Neural crest cell (in vitro differentiated cells): Measurements from ENCODE around the gene CENPP. TPM values are rescaled to one million over a fixed set of nuclear protein-coding genes. Genes with fewer than 3 reads are reported as not detected.

Experiments
- DNase-seq: peaks from one replicate; pipeline ENCODE4 v3.0.0; 2021; ENCODE audit warnings: low read depth, mixed read lengths, low spot score
- H3K27ac Mint-ChIP-seq: one replicate; pipeline ENCODE4 v1.8.0; 2021; ENCODE audit warnings: mild to moderate bottlenecking, mixed read lengths; ENCODE audit not compliant: unreplicated experiment
- H3K27me3 Mint-ChIP-seq: 2 replicates; pipeline ENCODE4 v1.8.0; 2021; ENCODE audit warnings: low read depth, mild to moderate bottlenecking, mixed read lengths
- H3K36me3 Mint-ChIP-seq: 2 replicates; pipeline ENCODE4 v1.8.0; 2021; ENCODE audit warnings: low read depth, mild to moderate bottlenecking, mixed read lengths
- H3K4me1 Mint-ChIP-seq: 2 replicates; pipeline ENCODE4 v1.8.0; 2021; ENCODE audit warnings: mixed read lengths
- H3K4me3 Mint-ChIP-seq: one replicate; pipeline ENCODE4 v1.8.0; 2021; ENCODE audit warnings: mild to moderate bottlenecking, mixed read lengths
- H3K9me3 Mint-ChIP-seq: 2 replicates; pipeline ENCODE4 v1.8.0; 2021; ENCODE audit warnings: mixed read lengths
- CTCF ChIP-seq: fragments of 200-600 bp; sonication (generic); conservative IDR thresholded peaks from 2 replicates; pipeline ENCODE4 v1.5.0; 2021; ENCODE audit warnings: antibody characterized with exemption, mild to moderate bottlenecking
- total RNA-seq: library from RNA; stranded (reverse); gene quantifications from 2 replicates; pipeline ENCODE4 v1.2.1, GENCODE V29; 2021

Gene CENPP
- total RNA-seq, 1 donor from 2014 or later = 15.7 TPM

GRCh38 chr9:92645041-92645440 lies 319.3 kb downstream of the CENPP start:
- no peak overlapping the region for H3K4me3 Mint-ChIP-seq
- H3K4me1 Mint-ChIP-seq = peaks cover 5% of the 10 kb centered on the region
- H3K27me3 Mint-ChIP-seq = no peaks in the 10 kb centered on the region
- no peak for TF ChIP-seq CTCF
- H3K27ac Mint-ChIP-seq = peak overlapping the region; percentile 70
- H3K9me3 Mint-ChIP-seq = no peaks in the 10 kb centered on the region
- no peak for DNase-seq
- H3K36me3 Mint-ChIP-seq = peaks cover 41% of the 10 kb centered on the region

GRCh38 chr9:92647671-92648473 lies 322.1 kb downstream of the CENPP start:
- Mint-ChIP-seq H3K36me3 (peaks cover 39% of the 10 kb centered on the region), H3K9me3 (no peaks in the 10 kb centered on the region), H3K4me1 (peaks cover 5% of the 10 kb centered on the region), H3K27ac (peak overlapping the region; percentile 70), H3K4me3 (no peak overlapping the region), H3K27me3 (no peaks in the 10 kb centered on the region)
- no peak for DNase-seq
- TF ChIP-seq CTCF = no peak

GRCh38 chr9:92648474-92648971 lies 322.8 kb downstream of the CENPP start:
- no peak for DNase-seq
- no peak for TF ChIP-seq CTCF
- Mint-ChIP-seq H3K27ac (peak overlapping the region; percentile 70), H3K36me3 (peaks cover 38% of the 10 kb centered on the region), H3K9me3 (no peaks in the 10 kb centered on the region), H3K27me3 (no peaks in the 10 kb centered on the region), H3K4me1 (peaks cover 5% of the 10 kb centered on the region), H3K4me3 (no peak overlapping the region)

- no peaks in the 10 kb centered on the region for H3K27me3 Mint-ChIP-seq
- H3K36me3 Mint-ChIP-seq = peaks cover 36% of the 10 kb centered on the region
- DNase-seq = no peak
- no peak for TF ChIP-seq CTCF
- H3K27ac Mint-ChIP-seq = no peak overlapping the region
- no peak overlapping the region for H3K4me3 Mint-ChIP-seq
- H3K9me3 Mint-ChIP-seq = no peaks in the 10 kb centered on the region
- H3K4me1 Mint-ChIP-seq = peaks cover 5% of the 10 kb centered on the region
These were observed 323.3 kb downstream of the CENPP start for GRCh38 chr9:92649007-92649406.

- Mint-ChIP-seq H3K36me3 (peaks cover 27% of the 10 kb centered on the region), H3K4me1 (peaks cover 5% of the 10 kb centered on the region)
- no peak for DNase-seq
These were observed 324.5 kb downstream of the CENPP start for GRCh38 chr9:92650296-92650695.

More at GRCh38 chr9:92650296-92650695, 324.5 kb downstream of the CENPP start:
- H3K9me3 Mint-ChIP-seq = no peaks in the 10 kb centered on the region
- TF ChIP-seq CTCF = no peak
- no peaks in the 10 kb centered on the region for H3K27me3 Mint-ChIP-seq
- no peak overlapping the region for H3K4me3 Mint-ChIP-seq
- H3K27ac Mint-ChIP-seq = no peak overlapping the region
